ENCODE results near the gene RBM18. TPM values are rescaled to one million over a fixed set of nuclear protein-coding genes. Genes with fewer than 3 reads are reported as not detected.
A peak's percentile ranks its signal among the peaks of the same experiment; 100 is the strongest.

Gene RBM18
- total RNA-seq, 1 donor from 2014 or later, result 15.3 TPM

GRCh38 chr9:122218935-122219855 is 45.4 kb downstream of the RBM18 start:
- ATAC-seq (ENCODE audit: low read depth) (peak; percentile 10), DNase-seq (no peak)
- Mint-ChIP-seq H3K36me3 (ENCODE audit: low read depth) (no peaks in the 10 kb centered on the region), H3K27me3 (peaks cover 74% of the 10 kb centered on the region), H3K4me1 (peaks cover 33% of the 10 kb centered on the region), H3K9me3 (no peaks in the 10 kb centered on the region), H3K4me3 (peak overlapping the region; percentile 73), H3K27ac (no peak overlapping the region)
- intact Hi-C loops (cut with micrococcal nuclease), result no loop called here
- POLR2A ChIA-PET, result no interaction called here
- CTCF ChIA-PET, result no interaction called here
- no peak for TF ChIP-seq CTCF (IDR thresholded peaks at IDR 0.05)

- ATAC-seq (ENCODE audit: low read depth), result no peak
- intact Hi-C loops (cut with micrococcal nuclease), result no loop called here
- POLR2A ChIA-PET, result no interaction called here
- no peaks in the 10 kb centered on the region for H3K36me3 Mint-ChIP-seq (ENCODE audit: low read depth)
- peaks cover 34% of the 10 kb centered on the region for H3K4me1 Mint-ChIP-seq
- no peak for DNase-seq
- peak overlapping the region; percentile 73 for H3K4me3 Mint-ChIP-seq
- no peak overlapping the region for H3K27ac Mint-ChIP-seq
- CTCF ChIA-PET, result no interaction called here
- peaks cover 77% of the 10 kb centered on the region for H3K27me3 Mint-ChIP-seq
- H3K9me3 Mint-ChIP-seq, result no peaks in the 10 kb centered on the region
- no peak for TF ChIP-seq CTCF (IDR thresholded peaks at IDR 0.05)
Observed at GRCh38 chr9:122218071-122218934, 46.3 kb downstream of the RBM18 start.

- H3K36me3 Mint-ChIP-seq (ENCODE audit: low read depth), result no peaks in the 10 kb centered on the region
- ATAC-seq (ENCODE audit: low read depth) (no peak), DNase-seq (no peak)
- no peaks in the 10 kb centered on the region for H3K9me3 Mint-ChIP-seq
- peaks cover 35% of the 10 kb centered on the region for H3K4me1 Mint-ChIP-seq
- ChIA-PET POLR2A (no interaction called here), CTCF (no interaction called here)
- H3K27me3 Mint-ChIP-seq, result peaks cover 77% of the 10 kb centered on the region
- no peak overlapping the region for H3K27ac Mint-ChIP-seq
- TF ChIP-seq CTCF (IDR thresholded peaks at IDR 0.05), result no peak
- intact Hi-C loops (cut with micrococcal nuclease), result no loop called here
- H3K4me3 Mint-ChIP-seq, result no peak overlapping the region
Observed at GRCh38 chr9:122217640-122218039, 47.0 kb downstream of the RBM18 start.

- no peaks in the 10 kb centered on the region for H3K9me3 Mint-ChIP-seq
- H3K27ac Mint-ChIP-seq, result no peak overlapping the region
- H3K4me3 Mint-ChIP-seq, result no peak overlapping the region
- peaks cover 35% of the 10 kb centered on the region for H3K4me1 Mint-ChIP-seq
- ATAC-seq (ENCODE audit: low read depth) (no peak), DNase-seq (no peak)
- POLR2A ChIA-PET, result no interaction called here
- CTCF ChIA-PET, result no interaction called here
- no peak for TF ChIP-seq CTCF (IDR thresholded peaks at IDR 0.05)
- intact Hi-C loops (cut with micrococcal nuclease), result no loop called here
- H3K36me3 Mint-ChIP-seq (ENCODE audit: low read depth), result no peaks in the 10 kb centered on the region
- H3K27me3 Mint-ChIP-seq, result peaks cover 78% of the 10 kb centered on the region
Observed at GRCh38 chr9:122216798-122217418, 47.7 kb downstream of the RBM18 start.
